ENCODE measurements around the gene ANKS3.

GRCh38 chr16:4763791-4764190 is 29.7 kb upstream of the ANKS3 start:
- TF ChIP-seq CTCF (IDR thresholded peaks at IDR 0.05; ENCODE audit: low read depth, low read length) (no peak), POLR2A (IDR thresholded peaks at IDR 0.05; ENCODE audit: extremely low read depth, insufficient read length) (no peak)
- TF ChIP-seq, protein P1, sequence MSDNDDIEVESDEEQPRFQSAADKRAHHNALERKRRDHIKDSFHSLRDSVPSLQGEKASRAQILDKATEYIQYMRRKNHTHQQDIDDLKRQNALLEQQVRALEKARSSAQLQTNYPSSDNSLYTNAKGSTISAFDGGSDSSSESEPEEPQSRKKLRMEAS (IDR thresholded peaks at IDR 0.05; ENCODE audit: low read depth, low read length), result no peak

All from NB4 (cell line).